ENCODE data around the gene PKD2L2.

- no peak for TF ChIP-seq POLR2A (IDR thresholded peaks at IDR 0.05; ENCODE audit: low read length)
- TF ChIP-seq GATA1 (IDR thresholded peaks at IDR 0.05; ENCODE audit: low read depth, low read length): no peak
These were observed 44.2 kb downstream of the PKD2L2 start for GRCh38 chr5:137933491-137933911.
